ENCODE measurements around the gene ARF5.
"Not testable (repeated sequence)": the region's sequence is repeated elsewhere in the genome, so short reads cannot be mapped to it uniquely, and the experiment has no call there.

Gene ARF5

GRCh38 chr7:127588019-127588696, at the start of gene ARF5:
Gene ARF5, plus strand, starts transcription at chr7:127588411. Its CDS starts 88 bp downstream, at chr7:127588499.
- Histone ChIP-seq H3K4me1 (ENCODE audit: insufficient read depth, low read length) (peaks cover 3% of the 10 kb centered on the region; the same call in 1 of the 2 replicates), H3K9me3 (ENCODE audit: control insufficient read depth, insufficient read depth, low read length) (no peaks in the 10 kb centered on the region), H3K9ac (ENCODE audit: low read depth, low read length) (peak within 1 kb of the TSS; percentile 91), H3K36me3 (ENCODE audit: insufficient read depth, low read length) (no peaks in the 10 kb centered on the region; the same call in none of the 2 replicates)

GRCh38 chr7:127539116-127539515, 49.1 kb upstream of the ARF5 start:
- Histone ChIP-seq H3K9ac (ENCODE audit: low read depth, low read length) (no peak overlapping the region), H3K36me3 (ENCODE audit: insufficient read depth, low read length) (no peaks in the 10 kb centered on the region), H3K4me1 (ENCODE audit: insufficient read depth, low read length) (no peaks in the 10 kb centered on the region), H3K9me3 (ENCODE audit: control insufficient read depth, insufficient read depth, low read length) (peaks cover 2% of the 10 kb centered on the region; the same call in 1 of the 2 replicates)

- H3K9me3 ChIP-seq (ENCODE audit: control insufficient read depth, insufficient read depth, low read length); H3K36me3 ChIP-seq (ENCODE audit: insufficient read depth, low read length); H3K4me1 ChIP-seq (ENCODE audit: insufficient read depth, low read length); H3K9ac ChIP-seq (ENCODE audit: low read depth, low read length): not testable (repeated sequence)
These were observed 47.8 kb upstream of the ARF5 start for GRCh38 chr7:127540461-127540860.

GRCh38 chr7:127541548-127541947, 46.7 kb upstream of the ARF5 start:
- no peak overlapping the region for H3K9ac ChIP-seq (ENCODE audit: low read depth, low read length)
- no peaks in the 10 kb centered on the region for H3K4me1 ChIP-seq (ENCODE audit: insufficient read depth, low read length)
- H3K36me3 ChIP-seq (ENCODE audit: insufficient read depth, low read length) = no peaks in the 10 kb centered on the region
- H3K9me3 ChIP-seq (ENCODE audit: control insufficient read depth, insufficient read depth, low read length) = peaks cover 2% of the 10 kb centered on the region; the same call in 1 of the 2 replicates

- Histone ChIP-seq H3K36me3 (ENCODE audit: insufficient read depth, low read length) (no peaks in the 10 kb centered on the region), H3K9me3 (ENCODE audit: control insufficient read depth, insufficient read depth, low read length) (no peaks in the 10 kb centered on the region; the same call in 1 of the 2 replicates), H3K9ac (ENCODE audit: low read depth, low read length) (no peak overlapping the region), H3K4me1 (ENCODE audit: insufficient read depth, low read length) (no peaks in the 10 kb centered on the region)
These were observed 41.9 kb upstream of the ARF5 start for GRCh38 chr7:127546313-127546712.

- Histone ChIP-seq H3K4me1 (ENCODE audit: insufficient read depth, low read length) (no peaks in the 10 kb centered on the region), H3K9ac (ENCODE audit: low read depth, low read length) (no peak overlapping the region), H3K36me3 (ENCODE audit: insufficient read depth, low read length) (no peaks in the 10 kb centered on the region), H3K9me3 (ENCODE audit: control insufficient read depth, insufficient read depth, low read length) (no peaks in the 10 kb centered on the region)
These were observed 38.0 kb upstream of the ARF5 start for GRCh38 chr7:127550247-127550646.

- no peaks in the 10 kb centered on the region for H3K4me1 ChIP-seq (ENCODE audit: insufficient read depth, low read length)
- no peaks in the 10 kb centered on the region for H3K36me3 ChIP-seq (ENCODE audit: insufficient read depth, low read length)
- H3K9ac ChIP-seq (ENCODE audit: low read depth, low read length) = no peak overlapping the region
These were observed 36.3 kb upstream of the ARF5 start for GRCh38 chr7:127551941-127552340.

GRCh38 chr7:127556404-127556803, 31.8 kb upstream of the ARF5 start:
- H3K36me3 ChIP-seq (ENCODE audit: insufficient read depth, low read length) = no peaks in the 10 kb centered on the region
- no peak overlapping the region for H3K9ac ChIP-seq (ENCODE audit: low read depth, low read length)
- no peaks in the 10 kb centered on the region for H3K9me3 ChIP-seq (ENCODE audit: control insufficient read depth, insufficient read depth, low read length)
- H3K4me1 ChIP-seq (ENCODE audit: insufficient read depth, low read length) = no peaks in the 10 kb centered on the region

More at GRCh38 chr7:127551941-127552340, 36.3 kb upstream of the ARF5 start:
- no peaks in the 10 kb centered on the region for H3K9me3 ChIP-seq (ENCODE audit: control insufficient read depth, insufficient read depth, low read length)

GRCh38 chr7:127557803-127558202, 30.4 kb upstream of the ARF5 start:
- no peaks in the 10 kb centered on the region for H3K9me3 ChIP-seq (ENCODE audit: control insufficient read depth, insufficient read depth, low read length)
- H3K4me1 ChIP-seq (ENCODE audit: insufficient read depth, low read length) = no peaks in the 10 kb centered on the region
- no peaks in the 10 kb centered on the region for H3K36me3 ChIP-seq (ENCODE audit: insufficient read depth, low read length)
- no peak overlapping the region for H3K9ac ChIP-seq (ENCODE audit: low read depth, low read length)

GRCh38 chr7:127566242-127566641, 22.0 kb upstream of the ARF5 start:
- Histone ChIP-seq H3K36me3 (ENCODE audit: insufficient read depth, low read length) (no peaks in the 10 kb centered on the region), H3K9ac (ENCODE audit: low read depth, low read length) (no peak overlapping the region), H3K4me1 (ENCODE audit: insufficient read depth, low read length) (no peaks in the 10 kb centered on the region), H3K9me3 (ENCODE audit: control insufficient read depth, insufficient read depth, low read length) (no peaks in the 10 kb centered on the region)

- H3K9ac ChIP-seq (ENCODE audit: low read depth, low read length); H3K9me3 ChIP-seq (ENCODE audit: control insufficient read depth, insufficient read depth, low read length); H3K4me1 ChIP-seq (ENCODE audit: insufficient read depth, low read length); H3K36me3 ChIP-seq (ENCODE audit: insufficient read depth, low read length): not testable (repeated sequence)
These were observed 20.2 kb upstream of the ARF5 start for GRCh38 chr7:127568034-127568433.

GRCh38 chr7:127571741-127572505, 16.3 kb upstream of the ARF5 start:
- H3K9ac ChIP-seq (ENCODE audit: low read depth, low read length) = no peak overlapping the region
- H3K36me3 ChIP-seq (ENCODE audit: insufficient read depth, low read length) = no peaks in the 10 kb centered on the region; the same call in 1 of the 2 replicates
- H3K4me1 ChIP-seq (ENCODE audit: insufficient read depth, low read length) = no peaks in the 10 kb centered on the region
- H3K9me3 ChIP-seq (ENCODE audit: control insufficient read depth, insufficient read depth, low read length) = no peaks in the 10 kb centered on the region

- Histone ChIP-seq H3K36me3 (ENCODE audit: insufficient read depth, low read length) (peaks cover 10% of the 10 kb centered on the region), H3K4me1 (ENCODE audit: insufficient read depth, low read length) (no peaks in the 10 kb centered on the region; the same call in 1 of the 2 replicates), H3K9me3 (ENCODE audit: control insufficient read depth, insufficient read depth, low read length) (no peaks in the 10 kb centered on the region), H3K9ac (ENCODE audit: low read depth, low read length) (no peak overlapping the region)
These were observed 10.1 kb upstream of the ARF5 start for GRCh38 chr7:127578036-127578684.

GRCh38 chr7:127578711-127579275, 9.4 kb upstream of the ARF5 start:
- H3K9me3 ChIP-seq (ENCODE audit: control insufficient read depth, insufficient read depth, low read length) = no peaks in the 10 kb centered on the region
- H3K9ac ChIP-seq (ENCODE audit: low read depth, low read length) = no peak overlapping the region
- peaks cover 10% of the 10 kb centered on the region for H3K36me3 ChIP-seq (ENCODE audit: insufficient read depth, low read length)
- no peaks in the 10 kb centered on the region; the same call in 1 of the 2 replicates for H3K4me1 ChIP-seq (ENCODE audit: insufficient read depth, low read length)

Data from ES-I3 (cell line).